Thyroid gland (tissue), 4 donors: Measurements from ENCODE around the gene KRT14. TPM values are rescaled to one million over a fixed set of nuclear protein-coding genes. Genes with fewer than 3 reads are reported as not detected.

Experiments used
- DNase-seq, 2 donors: peaks; one replicate each; pipeline ENCODE4 v3.0.0-alpha.2; 2019
- H3K27ac ChIP-seq, 3 donors: fragments of 200-600 bp; sonication (generic); 1 replicate in 2 of 3; 2 replicates in 1 of 3; pipeline ENCODE4 v1.5.1; 2016 to 2019; ENCODE audit warnings: mild to moderate bottlenecking in 1 of 3, moderate library complexity in 1 of 3
- H3K27me3 ChIP-seq: fragments of 200-600 bp; sonication (generic); one replicate; pipeline ENCODE4 v1.5.1; 2019
- H3K36me3 ChIP-seq, 2 donors: fragments of 200-600 bp; sonication (generic); one replicate each; pipeline ENCODE4 v1.5.1; 2016 to 2019
- H3K4me1 ChIP-seq, 2 donors: fragments of 200-600 bp; sonication (generic); one replicate each; pipeline ENCODE4 v1.5.1; 2017 to 2019
- H3K4me3 ChIP-seq, 3 donors: fragments of 200-600 bp; sonication (generic); replicated peaks in 1 of 3; 1 replicate in 2 of 3; 2 replicates in 1 of 3; pipeline ENCODE4 v1.5.1; 2016; ENCODE audit warnings: mild to moderate bottlenecking in 1 of 3
- H3K9me3 ChIP-seq: fragments of 200-600 bp; sonication (generic); one replicate; pipeline ENCODE4 v1.5.1; 2017
- POLR2A ChIP-seq, 2 donors: fragments of 450-650 bp; IDR thresholded peaks; one replicate each; pipeline ENCODE4 v1.6.1; 2017; ENCODE audit warnings: antibody characterized with exemption in 2 of 2, mild to moderate bottlenecking in 2 of 2, moderate library complexity in 1 of 2
- WGBS, 2 donors: methylation state at CpG; one replicate each; pipeline ENCODE4 v1.1.5; 2017; 5-methylcytosine and 5-hydroxymethylcytosine counted together
- intact Hi-C: fragments of 100-400 bp; cut with DNase I; formaldehyde crosslinking; loops from one replicate; pipeline ENCODE4 v1.15.1; 2023
- total RNA-seq, 4 donors: library from RNA; depleted of rRNA; stranded (reverse); fragments of >200 nt; gene quantifications; one replicate each; pipeline ENCODE4 v1.2.3, GENCODE V29; 2016
- TF ChIP-seq, protein P1 (sequence below), 6 experiments: fragments of 200-600 bp in 3 of 6; fragments of 450-650 bp in 3 of 6; sonication (generic) in 3 of 6; IDR thresholded peaks; one replicate each; pipeline ENCODE4 v1.5.1; 2016 to 2019; ENCODE audit warnings: antibody characterized with exemption in 6 of 6, mild to moderate bottlenecking in 2 of 6, inconsistent platforms in 1 of 6, moderate library complexity in 1 of 6

Gene KRT14
- total RNA-seq, 4 donors from 2014 or later: 0.22 to 12.4 TPM; not detected in 2

DNA sequence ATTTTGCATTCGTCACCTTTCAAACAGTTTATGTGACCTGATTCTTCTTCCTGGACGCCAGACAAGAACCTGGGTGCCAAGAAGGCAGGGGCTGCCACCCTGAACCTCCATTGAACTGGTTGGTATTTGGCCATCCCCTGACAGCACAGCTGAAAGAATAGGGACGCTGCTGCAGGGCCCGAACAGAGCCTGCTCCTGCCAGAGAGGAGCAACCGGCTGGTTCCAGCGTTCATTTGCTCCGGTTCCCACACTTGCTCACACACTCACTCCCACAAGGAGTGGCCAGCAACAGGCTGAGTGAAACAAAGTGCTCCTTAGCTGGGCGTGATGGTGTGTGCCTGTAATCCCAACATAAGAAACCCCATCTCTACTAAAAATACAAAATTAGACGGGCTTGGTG, 29.8 kb downstream of the KRT14 start:
- intact Hi-C loops: no loop called here
- Histone ChIP-seq H3K4me3 (no peak overlapping the region), H3K36me3 (no peaks in the 10 kb centered on the region), H3K9me3 (no peaks in the 10 kb centered on the region), H3K27me3 (no peaks in the 10 kb centered on the region), H3K27ac (no peak overlapping the region), H3K4me1 (no peaks in the 10 kb centered on the region)
- TF ChIP-seq POLR2A (IDR thresholded peaks at IDR 0.05): no peak
- TF ChIP-seq, protein P1, sequence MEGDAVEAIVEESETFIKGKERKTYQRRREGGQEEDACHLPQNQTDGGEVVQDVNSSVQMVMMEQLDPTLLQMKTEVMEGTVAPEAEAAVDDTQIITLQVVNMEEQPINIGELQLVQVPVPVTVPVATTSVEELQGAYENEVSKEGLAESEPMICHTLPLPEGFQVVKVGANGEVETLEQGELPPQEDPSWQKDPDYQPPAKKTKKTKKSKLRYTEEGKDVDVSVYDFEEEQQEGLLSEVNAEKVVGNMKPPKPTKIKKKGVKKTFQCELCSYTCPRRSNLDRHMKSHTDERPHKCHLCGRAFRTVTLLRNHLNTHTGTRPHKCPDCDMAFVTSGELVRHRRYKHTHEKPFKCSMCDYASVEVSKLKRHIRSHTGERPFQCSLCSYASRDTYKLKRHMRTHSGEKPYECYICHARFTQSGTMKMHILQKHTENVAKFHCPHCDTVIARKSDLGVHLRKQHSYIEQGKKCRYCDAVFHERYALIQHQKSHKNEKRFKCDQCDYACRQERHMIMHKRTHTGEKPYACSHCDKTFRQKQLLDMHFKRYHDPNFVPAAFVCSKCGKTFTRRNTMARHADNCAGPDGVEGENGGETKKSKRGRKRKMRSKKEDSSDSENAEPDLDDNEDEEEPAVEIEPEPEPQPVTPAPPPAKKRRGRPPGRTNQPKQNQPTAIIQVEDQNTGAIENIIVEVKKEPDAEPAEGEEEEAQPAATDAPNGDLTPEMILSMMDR (IDR thresholded peaks at IDR 0.05): no peak
- 58 to 62% methylated on average over 9 of the region's 9 CpGs for WGBS, 2 donors
- no peak for DNase-seq

DNA sequence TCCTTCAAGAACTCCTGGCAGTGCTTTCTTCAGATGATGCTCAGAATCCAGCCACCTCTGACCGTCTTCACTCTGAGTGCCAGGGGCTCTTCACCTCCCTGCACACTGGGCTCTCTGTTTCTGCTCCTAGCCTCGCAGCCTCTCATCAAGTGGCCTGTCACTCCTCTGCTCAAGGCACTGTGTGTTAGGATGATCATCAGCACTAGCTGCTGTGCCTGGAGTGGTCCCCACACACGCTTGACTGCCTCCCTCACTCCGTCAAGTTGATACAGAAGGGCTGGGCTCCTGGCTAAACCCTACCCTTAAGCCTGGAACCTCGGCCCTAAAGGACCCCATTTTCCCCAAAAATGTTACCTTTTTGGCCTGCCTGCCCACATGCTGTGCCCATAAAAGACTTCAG, 30.4 kb downstream of the KRT14 start:
- intact Hi-C loops: no loop called here

DNA sequence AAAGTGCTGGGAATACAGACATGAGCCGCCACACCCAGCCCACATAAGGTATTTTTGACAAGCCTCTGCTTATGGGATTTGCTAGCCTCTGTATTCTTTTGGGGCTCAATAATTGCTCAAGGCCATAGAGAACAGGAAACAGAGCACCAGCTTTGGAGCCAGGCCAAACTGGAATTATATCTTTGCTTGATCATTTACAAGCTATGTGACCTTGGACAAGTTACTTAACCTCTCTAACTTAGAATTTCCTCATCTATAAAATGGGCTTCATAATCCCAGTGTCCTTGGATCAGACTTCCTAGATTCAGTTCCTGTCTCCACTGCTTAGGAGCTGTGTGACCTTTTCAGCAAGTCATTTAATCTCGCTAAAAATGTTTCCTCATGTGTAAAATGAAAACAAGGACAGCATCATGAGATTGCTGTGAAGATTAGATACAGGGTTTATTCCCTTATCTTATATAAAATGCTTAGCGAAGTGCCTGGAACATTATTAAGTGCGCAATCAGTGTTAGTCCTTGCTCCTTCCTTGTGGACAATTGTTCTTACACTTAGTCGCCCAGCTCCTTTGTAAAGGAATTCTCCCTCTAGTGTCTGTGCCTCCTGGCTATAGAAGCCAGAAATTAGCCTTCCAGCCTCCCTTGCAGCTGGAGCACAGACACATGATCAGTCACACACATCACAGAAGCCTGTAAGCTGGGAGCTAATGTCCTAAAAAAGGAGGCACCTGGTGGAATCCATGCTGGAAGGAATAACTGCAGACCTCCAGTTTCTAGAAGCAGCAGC, 31.4 kb downstream of the KRT14 start:
- Histone ChIP-seq H3K9me3 (no peaks in the 10 kb centered on the region), H3K4me1 (no peaks in the 10 kb centered on the region), H3K27me3 (no peaks in the 10 kb centered on the region), H3K36me3 (no peaks in the 10 kb centered on the region), H3K27ac (no peak overlapping the region), H3K4me3 (no peak overlapping the region)
- intact Hi-C loops: no loop called here
- TF ChIP-seq POLR2A (IDR thresholded peaks at IDR 0.05): no peak
- TF ChIP-seq, protein P1 (IDR thresholded peaks at IDR 0.05): no peak
- DNase-seq: no peak
- WGBS, 2 donors: 81 to 84% methylated on average over 5 of the region's 5 CpGs

More for the DNA sequence above, 30.4 kb downstream of the KRT14 start:
- Histone ChIP-seq H3K4me1 (no peaks in the 10 kb centered on the region), H3K27ac (no peak overlapping the region), H3K36me3 (no peaks in the 10 kb centered on the region), H3K27me3 (no peaks in the 10 kb centered on the region), H3K9me3 (no peaks in the 10 kb centered on the region), H3K4me3 (no peak overlapping the region)
- TF ChIP-seq, protein P1 (IDR thresholded peaks at IDR 0.05): no peak
- no peak for TF ChIP-seq POLR2A (IDR thresholded peaks at IDR 0.05)
- DNase-seq: no peak
- WGBS, 2 donors: 24 to 46% methylated on average over 5 of the region's 5 CpGs

DNA sequence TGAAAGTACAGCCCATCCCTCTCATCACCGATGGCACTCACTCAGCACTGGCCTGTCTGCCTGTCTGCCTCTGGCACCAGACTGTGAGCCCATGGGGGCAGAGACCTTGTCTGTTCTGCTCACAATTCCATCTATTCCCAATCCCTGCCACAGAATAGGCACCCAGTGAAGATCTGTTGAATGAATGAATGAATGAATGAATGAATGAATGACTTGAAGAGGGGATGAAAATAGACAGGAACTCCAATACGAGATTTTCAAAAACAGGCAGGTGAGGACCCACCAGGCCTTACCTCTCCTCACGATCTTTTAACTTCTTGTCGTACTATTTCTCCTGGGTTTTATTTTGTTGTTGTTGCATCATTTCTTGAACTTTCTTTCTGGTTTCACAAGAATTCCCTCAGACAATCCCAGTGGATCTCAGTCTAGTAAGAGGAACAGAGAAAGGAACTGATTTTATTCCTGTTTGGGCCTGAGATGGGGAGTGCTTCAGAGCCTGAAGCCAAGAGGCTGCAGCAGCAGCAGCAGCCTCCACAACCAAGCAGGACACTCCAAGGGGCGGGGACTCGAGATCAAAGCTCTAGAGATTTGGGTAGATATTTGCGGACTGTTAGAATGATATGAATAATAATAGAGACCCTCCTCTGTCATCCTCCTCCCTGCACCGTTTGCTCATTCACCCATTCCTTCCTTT, 32.6 kb downstream of the KRT14 start:
- intact Hi-C loops: loop anchor here (5.0 kb wide), 1 partner anchor 108 kb away; no protein-coding TSS in a partner anchor

DNA sequence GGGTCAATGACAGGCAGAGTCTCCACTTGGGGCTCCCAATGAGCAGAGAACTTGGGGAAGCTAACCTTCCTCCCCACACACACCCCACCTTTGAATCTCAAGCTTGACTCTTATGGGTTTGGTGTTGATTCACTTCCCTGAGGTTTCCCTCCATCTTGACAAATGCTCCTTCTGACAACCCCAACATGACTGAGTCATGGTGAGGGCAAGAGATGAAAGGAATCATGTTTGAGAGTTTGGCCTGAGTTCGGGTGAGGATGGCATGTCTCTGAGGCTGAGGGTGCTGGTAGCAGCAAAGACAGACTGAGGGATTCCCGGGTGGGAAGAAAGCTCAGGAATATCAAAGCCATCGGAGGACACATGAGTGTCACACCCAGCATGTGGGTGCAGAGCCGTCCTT, 33.5 kb downstream of the KRT14 start:
- Histone ChIP-seq H3K27ac (no peak overlapping the region), H3K27me3 (no peaks in the 10 kb centered on the region), H3K9me3 (no peaks in the 10 kb centered on the region), H3K4me3 (no peak overlapping the region), H3K4me1 (peaks cover 7 to 14% of the 10 kb centered on the region in 2 donors), H3K36me3 (no peaks in the 10 kb centered on the region)
- TF ChIP-seq, protein P1 (IDR thresholded peaks at IDR 0.05): no peak
- no peak for TF ChIP-seq POLR2A (IDR thresholded peaks at IDR 0.05)
- 83 to 88% methylated on average over 4 of the region's 4 CpGs for WGBS, 2 donors
- no peak for DNase-seq
- intact Hi-C loops: loop anchor here (5.0 kb wide), 1 partner anchor 109 kb away; no protein-coding TSS in a partner anchor

More for the DNA sequence above, 32.6 kb downstream of the KRT14 start:
- no peaks in the 10 kb centered on the region for H3K27me3 ChIP-seq
- H3K4me3 ChIP-seq: no peak overlapping the region
- no peaks in the 10 kb centered on the region for H3K36me3 ChIP-seq
- no peak for TF ChIP-seq POLR2A (IDR thresholded peaks at IDR 0.05)
- peaks cover 0 to 4% of the 10 kb centered on the region in 2 donors for H3K4me1 ChIP-seq
- H3K27ac ChIP-seq: no peak overlapping the region
- WGBS, 2 donors: 70 to 78% methylated on average over 8 of the region's 8 CpGs
- H3K9me3 ChIP-seq: no peaks in the 10 kb centered on the region
- DNase-seq: no peak
